ENCODE data around the gene WLS. TPM values are rescaled to one million over a fixed set of nuclear protein-coding genes. Genes with fewer than 3 reads are reported as not detected.
"Not testable (repeated sequence)": the region's sequence is repeated elsewhere in the genome, so short reads cannot be mapped to it uniquely, and the experiment has no call there.

Gene WLS
- total and polyA plus RNA-seq, 7 experiments from 2014 or later, result 0.50 to 12.2 (median 0.62) TPM; not detected in 4

GRCh38 chr1:68162761-68163160 lies 69.6 kb downstream of the WLS start:
- intact Hi-C loops (cut with micrococcal nuclease), result no loop called here

DNA sequence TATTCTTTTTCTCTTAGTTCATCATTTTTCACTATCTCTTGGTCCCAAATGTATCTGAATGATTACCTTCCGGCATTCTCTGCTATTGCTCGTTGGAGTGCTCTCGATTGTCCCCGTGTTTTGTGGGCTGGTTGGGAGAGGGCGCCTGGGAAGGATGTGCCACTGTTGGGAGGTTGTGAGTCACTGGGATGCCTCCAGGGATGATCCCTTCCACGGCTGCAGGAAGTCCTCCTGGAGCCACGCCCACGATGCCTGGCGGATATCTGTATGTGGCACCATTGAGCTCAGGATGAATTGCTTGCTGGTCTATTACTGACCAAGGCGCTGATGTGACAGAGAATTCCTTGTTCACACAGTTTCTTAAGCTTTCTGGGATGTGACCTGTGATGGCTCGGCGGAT lies 70.7 kb downstream of the WLS start:
- H3K27me3 Mint-ChIP-seq; H3K4me3 Mint-ChIP-seq; H3K4me3 ChIP-seq (ENCODE audit: low read length); H3K9me3 Mint-ChIP-seq; H3K27ac ChIP-seq (ENCODE audit: low read depth, low read length); DNase-seq; POLR2A ChIA-PET; intact Hi-C loops (cut with micrococcal nuclease); H3K9me3 ChIP-seq (ENCODE audit: control insufficient read depth in 2 of 3, low read length in 3 of 3); H3K4me1 Mint-ChIP-seq; CTCF ChIA-PET; H3K27ac Mint-ChIP-seq; H3K36me3 Mint-ChIP-seq; H3K4me1 ChIP-seq (ENCODE audit: control insufficient read depth in 2 of 2, insufficient read depth in 2 of 2, low read length in 2 of 2); H3K36me3 ChIP-seq (ENCODE audit: control insufficient read depth in 2 of 3, insufficient read depth in 3 of 3, low read length in 3 of 3); ATAC-seq; H3K27me3 ChIP-seq (ENCODE audit: control insufficient read depth in 2 of 2, insufficient read depth in 2 of 2, low read length in 2 of 2): not testable (repeated sequence)

More at GRCh38 chr1:68162761-68163160, 69.6 kb downstream of the WLS start:
- ATAC-seq (no peak), DNase-seq (no peak)
- CTCF ChIA-PET, result no interaction called here
- no peaks in the 10 kb centered on the region for H3K4me1 ChIP-seq (ENCODE audit: control insufficient read depth in 2 of 2, insufficient read depth in 2 of 2, low read length in 2 of 2)
- peaks cover 0 to 6% (median 0%) of the 10 kb centered on the region in 5 donors for H3K27me3 Mint-ChIP-seq
- no peak overlapping the region for H3K27ac ChIP-seq (ENCODE audit: low read depth, low read length)
- no peaks in the 10 kb centered on the region for H3K36me3 Mint-ChIP-seq
- H3K9me3 ChIP-seq (ENCODE audit: control insufficient read depth in 2 of 3, low read length in 3 of 3), result no peaks in the 10 kb centered on the region
- H3K9me3 Mint-ChIP-seq, result peaks cover 0 to 5% (median 0%) of the 10 kb centered on the region in 11 donors
- no peak overlapping the region for H3K4me3 ChIP-seq (ENCODE audit: low read length)
- no peak overlapping the region for H3K4me3 Mint-ChIP-seq
- POLR2A ChIA-PET, result no interaction called here
- H3K27ac Mint-ChIP-seq, result no peak overlapping the region
- H3K27me3 ChIP-seq (ENCODE audit: control insufficient read depth in 2 of 2, insufficient read depth in 2 of 2, low read length in 2 of 2), result no peaks in the 10 kb centered on the region
- H3K36me3 ChIP-seq (ENCODE audit: control insufficient read depth in 2 of 3, insufficient read depth in 3 of 3, low read length in 3 of 3), result no peaks in the 10 kb centered on the region
- H3K4me1 Mint-ChIP-seq, result no peaks in the 10 kb centered on the region

- CTCF ChIA-PET, DNase-seq, POLR2A ChIA-PET: not testable (repeated sequence)
Observed at GRCh38 chr1:68160935-68161334, 71.4 kb downstream of the WLS start.

GRCh38 chr1:68160021-68160420 lies 72.3 kb downstream of the WLS start:
- H3K27me3 Mint-ChIP-seq, result peaks cover 0 to 8% (median 1%) of the 10 kb centered on the region in 5 donors
- no peak overlapping the region for H3K4me3 Mint-ChIP-seq
- Histone ChIP-seq H3K27me3 (ENCODE audit: control insufficient read depth in 2 of 2, insufficient read depth in 2 of 2, low read length in 2 of 2) (no peaks in the 10 kb centered on the region), H3K36me3 (ENCODE audit: control insufficient read depth in 2 of 3, insufficient read depth in 3 of 3, low read length in 3 of 3) (no peaks in the 10 kb centered on the region), H3K4me1 (ENCODE audit: control insufficient read depth in 2 of 2, insufficient read depth in 2 of 2, low read length in 2 of 2) (no peaks in the 10 kb centered on the region), H3K27ac (ENCODE audit: low read depth, low read length) (no peak overlapping the region), H3K9me3 (ENCODE audit: control insufficient read depth in 2 of 3, low read length in 3 of 3) (no peaks in the 10 kb centered on the region), H3K4me3 (ENCODE audit: low read length) (no peak overlapping the region)
- H3K4me1 Mint-ChIP-seq, result no peaks in the 10 kb centered on the region
- ATAC-seq (no peak), DNase-seq (no peak)
- ChIA-PET POLR2A (no interaction called here), CTCF (no interaction called here)
- intact Hi-C loops (cut with micrococcal nuclease), result no loop called here
- no peak overlapping the region for H3K27ac Mint-ChIP-seq
- no peaks in the 10 kb centered on the region for H3K36me3 Mint-ChIP-seq
- H3K9me3 Mint-ChIP-seq, result peaks cover 0 to 5% (median 0%) of the 10 kb centered on the region in 11 donors

More at GRCh38 chr1:68160935-68161334, 71.4 kb downstream of the WLS start:
- H3K4me3 ChIP-seq (ENCODE audit: low read length); H3K27me3 ChIP-seq (ENCODE audit: control insufficient read depth in 2 of 2, insufficient read depth in 2 of 2, low read length in 2 of 2); H3K4me1 ChIP-seq (ENCODE audit: control insufficient read depth in 2 of 2, insufficient read depth in 2 of 2, low read length in 2 of 2); H3K36me3 ChIP-seq (ENCODE audit: control insufficient read depth in 2 of 3, insufficient read depth in 3 of 3, low read length in 3 of 3); H3K27ac ChIP-seq (ENCODE audit: low read depth, low read length); H3K9me3 Mint-ChIP-seq; intact Hi-C loops (cut with micrococcal nuclease); H3K36me3 Mint-ChIP-seq; H3K4me1 Mint-ChIP-seq; ATAC-seq; H3K27me3 Mint-ChIP-seq; H3K27ac Mint-ChIP-seq; H3K4me3 Mint-ChIP-seq; H3K9me3 ChIP-seq (ENCODE audit: control insufficient read depth in 2 of 3, low read length in 3 of 3): not testable (repeated sequence)

DNA sequence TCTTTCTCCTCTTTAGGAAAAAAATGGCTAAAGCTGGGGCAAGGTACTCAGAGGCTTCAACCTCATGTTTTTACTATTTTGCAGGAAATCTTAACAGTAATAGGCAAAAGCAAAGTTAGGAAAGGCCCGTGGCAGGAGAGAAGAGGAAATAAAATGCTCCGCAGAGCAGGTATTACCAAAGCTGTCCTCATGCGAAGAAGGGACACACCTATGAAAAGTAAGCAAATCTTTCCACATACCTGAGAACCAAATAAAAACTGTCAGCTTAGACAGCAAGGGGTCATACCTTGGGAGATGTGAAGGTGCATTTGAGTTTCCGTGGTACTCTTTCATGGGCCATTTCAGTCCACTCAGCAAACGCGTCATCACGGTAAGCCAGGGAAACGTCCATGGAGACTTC lies 73.5 kb downstream of the WLS start:
- Histone ChIP-seq H3K27me3 (ENCODE audit: control insufficient read depth in 2 of 2, insufficient read depth in 2 of 2, low read length in 2 of 2) (no peaks in the 10 kb centered on the region), H3K27ac (ENCODE audit: low read depth, low read length) (no peak overlapping the region), H3K36me3 (ENCODE audit: control insufficient read depth in 2 of 3, insufficient read depth in 3 of 3, low read length in 3 of 3) (no peaks in the 10 kb centered on the region), H3K9me3 (ENCODE audit: control insufficient read depth in 2 of 3, low read length in 3 of 3) (no peaks in the 10 kb centered on the region), H3K4me3 (ENCODE audit: low read length) (no peak overlapping the region), H3K4me1 (ENCODE audit: control insufficient read depth in 2 of 2, insufficient read depth in 2 of 2, low read length in 2 of 2) (no peaks in the 10 kb centered on the region)
- POLR2A ChIA-PET, result no interaction called here
- Mint-ChIP-seq H3K4me3 (no peak overlapping the region), H3K4me1 (no peaks in the 10 kb centered on the region), H3K9me3 (peaks cover 0 to 3% (median 0%) of the 10 kb centered on the region in 11 donors), H3K27ac (no peak overlapping the region), H3K27me3 (peaks cover 0 to 8% (median 2%) of the 10 kb centered on the region in 5 donors), H3K36me3 (no peaks in the 10 kb centered on the region)
- intact Hi-C loops (cut with micrococcal nuclease), result no loop called here
- ATAC-seq (no peak), DNase-seq (no peak)
- CTCF ChIA-PET, result no interaction called here

- POLR2A ChIA-PET, result no interaction called here
- peaks cover 0 to 3% (median 0%) of the 10 kb centered on the region in 11 donors for H3K9me3 Mint-ChIP-seq
- H3K27me3 ChIP-seq (ENCODE audit: control insufficient read depth in 2 of 2, insufficient read depth in 2 of 2, low read length in 2 of 2), result no peaks in the 10 kb centered on the region
- H3K4me3 ChIP-seq (ENCODE audit: low read length), result no peak overlapping the region
- DNase-seq (no peak), ATAC-seq (no peak)
- intact Hi-C loops (cut with micrococcal nuclease), result no loop called here
- peaks cover 0 to 5% (median 0%) of the 10 kb centered on the region in 5 donors for H3K27me3 Mint-ChIP-seq
- no peaks in the 10 kb centered on the region for H3K36me3 ChIP-seq (ENCODE audit: control insufficient read depth in 2 of 3, insufficient read depth in 3 of 3, low read length in 3 of 3)
- no peaks in the 10 kb centered on the region for H3K9me3 ChIP-seq (ENCODE audit: control insufficient read depth in 2 of 3, low read length in 3 of 3)
- H3K27ac Mint-ChIP-seq, result no peak overlapping the region
- no peaks in the 10 kb centered on the region for H3K4me1 Mint-ChIP-seq
- CTCF ChIA-PET, result no interaction called here
- no peaks in the 10 kb centered on the region for H3K4me1 ChIP-seq (ENCODE audit: control insufficient read depth in 2 of 2, insufficient read depth in 2 of 2, low read length in 2 of 2)
- H3K4me3 Mint-ChIP-seq, result no peak overlapping the region
- H3K36me3 Mint-ChIP-seq, result no peaks in the 10 kb centered on the region
- no peak overlapping the region for H3K27ac ChIP-seq (ENCODE audit: low read depth, low read length)
Observed at GRCh38 chr1:68157416-68157815, 74.9 kb downstream of the WLS start.

DNA sequence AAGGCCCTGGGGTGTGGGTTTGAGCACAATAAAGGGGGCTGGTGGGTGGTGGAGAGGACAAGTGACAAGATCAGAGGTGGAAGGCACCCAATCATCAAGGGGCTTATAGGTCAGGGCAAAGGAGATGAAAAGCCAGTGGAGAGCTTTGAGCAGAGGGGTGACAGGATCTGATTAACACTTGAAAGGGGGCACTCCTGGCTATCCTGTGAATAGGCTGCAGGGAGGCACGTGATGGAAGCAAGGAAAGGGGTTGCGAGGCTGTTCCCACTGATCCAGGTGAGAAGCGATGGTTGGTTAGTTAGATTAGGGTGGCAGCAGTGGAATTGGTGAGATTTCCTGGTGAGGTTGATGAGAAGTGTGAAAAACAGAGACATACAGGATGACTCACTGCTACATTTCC lies 80.6 kb downstream of the WLS start:
- H3K27ac ChIP-seq (ENCODE audit: low read depth, low read length), result no peak overlapping the region
- H3K4me3 Mint-ChIP-seq, result no peak overlapping the region
- H3K9me3 Mint-ChIP-seq, result peaks cover 0 to 3% (median 0%) of the 10 kb centered on the region in 11 donors
- no peaks in the 10 kb centered on the region for H3K4me1 ChIP-seq (ENCODE audit: control insufficient read depth in 2 of 2, insufficient read depth in 2 of 2, low read length in 2 of 2)
- H3K36me3 ChIP-seq (ENCODE audit: control insufficient read depth in 2 of 3, insufficient read depth in 3 of 3, low read length in 3 of 3), result no peaks in the 10 kb centered on the region
- no peak overlapping the region for H3K27ac Mint-ChIP-seq
- no peaks in the 10 kb centered on the region for H3K9me3 ChIP-seq (ENCODE audit: control insufficient read depth in 2 of 3, low read length in 3 of 3)
- POLR2A ChIA-PET, result no interaction called here
- no peak for DNase-seq
- no peak overlapping the region for H3K4me3 ChIP-seq (ENCODE audit: low read length)
- CTCF ChIA-PET, result no interaction called here
- ATAC-seq, result no peak
- H3K4me1 Mint-ChIP-seq, result no peaks in the 10 kb centered on the region
- peaks cover 0 to 10% (median 0%) of the 10 kb centered on the region in 5 donors for H3K27me3 Mint-ChIP-seq
- intact Hi-C loops (cut with micrococcal nuclease), result no loop called here
- no peaks in the 10 kb centered on the region for H3K27me3 ChIP-seq (ENCODE audit: control insufficient read depth in 2 of 2, insufficient read depth in 2 of 2, low read length in 2 of 2)
- no peaks in the 10 kb centered on the region for H3K36me3 Mint-ChIP-seq
